B cell (primary cell): ENCODE measurements around the gene CD226. TPM values are rescaled to one million over a fixed set of nuclear protein-coding genes. Genes with fewer than 3 reads are reported as not detected.

ENCODE experiments used
- ATAC-seq: fragments of 200-7000 bp; cut with Tn5 transposase; one replicate; pipeline ENCODE4 v1.10.0; 2021; ENCODE audit warnings: low read depth, mild to moderate bottlenecking, moderate number of reproducible peaks, moderate library complexity
- CTCF ChIA-PET: fragments of 350-600 bp; sonication (Branson Sonifier 250); formaldehyde crosslinking; loops from one replicate; lab custom pipeline; 2021; ENCODE audit warnings: antibody characterized with exemption, inconsistent platforms; lab: Charles Lee
- POLR2A ChIA-PET: fragments of 350-600 bp; sonication (Branson Sonifier 250); formaldehyde crosslinking; loops from one replicate; lab custom pipeline; 2021; ENCODE audit warnings: antibody characterized with exemption; lab: Charles Lee
- DNase-seq: peaks from one replicate; pipeline ENCODE4 v3.0.0; 2013
- H2AFZ ChIP-seq: 2 replicates; pipeline ENCODE4 v1.6.1; 2012; ENCODE audit warnings: mild to moderate bottlenecking, low read depth, low read length; ENCODE audit not compliant: insufficient read depth, poor library complexity, severe bottlenecking
- H3K27ac ChIP-seq, 2 donors: 1 replicate in 1 of 2; 2 replicates in 1 of 2; pipeline ENCODE4 v1.5.1; 2012 to 2013; ENCODE audit warnings: low read length in 2 of 2, mild to moderate bottlenecking in 2 of 2, moderate library complexity in 1 of 2
- H3K27me3 ChIP-seq, 4 experiments: fragments of 200-600 bp in 1 of 4; sonication (generic) in 1 of 4; replicated peaks in 1 of 4; 1 replicate in 2 of 4; 2 replicates in 2 of 4; pipeline versions ENCODE4 v1.6.1 to v1.7.0; 2013 to 2016; ENCODE audit warnings: low read length in 3 of 4, mild to moderate bottlenecking in 2 of 4, mixed read lengths in 1 of 4, moderate library complexity in 1 of 4; ENCODE audit not compliant: insufficient read depth in 4 of 4, control insufficient read depth in 3 of 4; ENCODE audit errors: control extremely low read depth in 1 of 4
- H3K36me3 ChIP-seq, 2 experiments: replicated peaks in 1 of 2; 1 replicate in 1 of 2; 2 replicates in 1 of 2; pipeline versions ENCODE4 v1.6.1 to v1.7.1; 2013; ENCODE audit warnings: low read length in 1 of 2; ENCODE audit not compliant: insufficient read depth in 2 of 2, control insufficient read depth in 1 of 2; ENCODE audit errors: control extremely low read depth in 1 of 2, extremely low read depth in 1 of 2
- H3K4me1 ChIP-seq, 2 donors: fragments of 200-600 bp in 1 of 2; sonication (generic) in 1 of 2; 1 replicate in 1 of 2; 2 replicates in 1 of 2; pipeline versions ENCODE4 v1.5.1 to v1.6.1; 2013 to 2017; ENCODE audit warnings: low read length in 2 of 2; ENCODE audit not compliant: control insufficient read depth in 2 of 2, insufficient read depth in 2 of 2
- H3K4me2 ChIP-seq: replicated peaks from 2 replicates; pipeline ENCODE3; 2012; ENCODE audit warnings: mild to moderate bottlenecking, low read depth, low read length; ENCODE audit not compliant: poor library complexity, severe bottlenecking
- H3K4me3 ChIP-seq, 5 experiments: fragments of 200-600 bp in 1 of 5; sonication (generic) in 1 of 5; 1 replicate in 3 of 5; 2 replicates in 2 of 5; pipeline versions ENCODE4 v1.5.1 to v1.7.0; 2011 to 2016; ENCODE audit warnings: low read length in 4 of 5, mild to moderate bottlenecking in 4 of 5, low read depth in 2 of 5, control low read depth in 1 of 5, moderate library complexity in 1 of 5; ENCODE audit not compliant: insufficient read depth in 1 of 5; ENCODE audit errors: control extremely low read depth in 1 of 5, extremely low read depth in 1 of 5
- H3K79me2 ChIP-seq: fragments of 200-600 bp; sonication (generic); one replicate; pipeline ENCODE4 v1.6.0; 2016; ENCODE audit warnings: low read length; ENCODE audit not compliant: control insufficient read depth, insufficient read depth
- H3K9ac ChIP-seq: fragments of 200-600 bp; sonication (generic); 2 replicates; pipeline ENCODE4 v1.6.1; 2017; ENCODE audit warnings: mild to moderate bottlenecking, low read length, moderate library complexity
- H3K9me3 ChIP-seq, 3 donors: one replicate each; pipeline versions ENCODE4 v1.6.1 to v1.7.1; 2013; ENCODE audit warnings: low read length in 2 of 3; ENCODE audit not compliant: control insufficient read depth in 2 of 3, insufficient read depth in 1 of 3; ENCODE audit errors: control extremely low read depth in 1 of 3
- H4K20me1 ChIP-seq: 2 replicates; pipeline ENCODE4 v1.6.0; 2012; ENCODE audit warnings: mild to moderate bottlenecking, low read length; ENCODE audit not compliant: insufficient read depth, control insufficient read depth, poor library complexity, severe bottlenecking
- H3K27ac Mint-ChIP-seq: one replicate; pipeline ENCODE4 v1.8.0; 2021; ENCODE audit warnings: mixed read lengths
- H3K27me3 Mint-ChIP-seq: one replicate; pipeline ENCODE4 v1.8.0; 2021; ENCODE audit warnings: mixed read lengths
- H3K4me1 Mint-ChIP-seq: one replicate; pipeline ENCODE4 v1.8.0; 2021; ENCODE audit warnings: mixed read lengths
- H3K4me3 Mint-ChIP-seq: one replicate; pipeline ENCODE4 v1.8.0; 2021; ENCODE audit warnings: mixed read lengths
- H3K9me3 Mint-ChIP-seq: one replicate; pipeline ENCODE4 v1.8.0; 2022; ENCODE audit warnings: mixed read lengths; ENCODE audit not compliant: insufficient read depth
- EZH2 ChIP-seq: IDR thresholded peaks from 2 replicates; pipeline ENCODE4 v1.6.1; 2012; ENCODE audit warnings: borderline replicate concordance, low read depth, mild to moderate bottlenecking, moderate library complexity, low read length; ENCODE audit not compliant: insufficient read depth, poor library complexity, severe bottlenecking
- WGBS: methylation state at CpG from one replicate; pipeline ENCODE4 v1.1.5; 2013; ENCODE audit warnings: missing lambda C conversion rate; ENCODE audit not compliant: insufficient coverage; 5-methylcytosine and 5-hydroxymethylcytosine counted together
- intact Hi-C: fragments of 100-400 bp; cut with micrococcal nuclease; formaldehyde crosslinking; loops from one replicate; pipeline ENCODE4 v1.10.0; 2022
- polyA plus RNA-seq: library from polyadenylated mRNA; depleted of rRNA; stranded (reverse); fragments of >200 nt; gene quantifications from 2 replicates; pipeline ENCODE4 v1.2.3, GENCODE V29; 2012
- total RNA-seq, 2 donors: library from RNA; stranded (reverse); fragments of 120-200 nt in 1 of 2; gene quantifications; 1 replicate in 1 of 2; 2 replicates in 1 of 2; pipeline versions ENCODE4 v1.2.3 to v1.2.4, GENCODE V29; 2013 to 2022
- TF ChIP-seq, protein P1 (sequence below): fragments of 200-600 bp; IDR thresholded peaks from one replicate; pipeline ENCODE4 v1.8.0; 2022; ENCODE audit warnings: antibody characterized with exemption, mild to moderate bottlenecking

CD226 gene
- total and polyA plus RNA-seq, 2 donors (not counting 1 experiment from before 2014, with no cell fraction given), result 0.78 to 2.6 TPM

DNA sequence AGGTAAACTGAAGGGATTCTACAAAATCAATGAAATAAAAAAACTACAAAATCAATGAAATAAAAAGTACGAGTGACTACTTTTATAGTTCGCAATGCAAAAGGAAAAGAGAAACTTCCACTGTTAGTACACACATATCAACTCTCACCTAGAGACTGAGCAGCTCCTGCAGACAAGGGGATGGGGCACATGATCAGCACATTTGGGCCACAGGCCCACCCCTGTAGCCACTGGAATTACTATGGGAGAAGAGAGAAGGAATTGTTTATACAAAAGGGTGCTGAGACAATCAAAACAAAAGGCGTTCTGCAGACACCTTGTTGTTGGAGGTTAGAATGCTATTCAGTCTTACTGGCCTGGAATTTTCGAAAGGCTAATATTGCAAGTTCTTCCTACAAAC lies 34.7 kb upstream of the CD226 start:
- Mint-ChIP-seq H3K9me3 (peaks cover 4% of the 10 kb centered on the region), H3K4me3 (no peak overlapping the region), H3K4me1 (peaks cover 3% of the 10 kb centered on the region), H3K27me3 (no peaks in the 10 kb centered on the region), H3K27ac (no peak overlapping the region)
- no peaks in the 10 kb centered on the region for H3K79me2 ChIP-seq
- H3K9me3 ChIP-seq, result peaks cover 0 to 9% (median 4%) of the 10 kb centered on the region in 3 donors
- intact Hi-C loops, result no loop called here
- ChIA-PET CTCF (no interaction called here), POLR2A (no interaction called here)
- H4K20me1 ChIP-seq, result no peaks in the 10 kb centered on the region
- H3K9ac ChIP-seq, result no peak overlapping the region
- TF ChIP-seq, protein P1, sequence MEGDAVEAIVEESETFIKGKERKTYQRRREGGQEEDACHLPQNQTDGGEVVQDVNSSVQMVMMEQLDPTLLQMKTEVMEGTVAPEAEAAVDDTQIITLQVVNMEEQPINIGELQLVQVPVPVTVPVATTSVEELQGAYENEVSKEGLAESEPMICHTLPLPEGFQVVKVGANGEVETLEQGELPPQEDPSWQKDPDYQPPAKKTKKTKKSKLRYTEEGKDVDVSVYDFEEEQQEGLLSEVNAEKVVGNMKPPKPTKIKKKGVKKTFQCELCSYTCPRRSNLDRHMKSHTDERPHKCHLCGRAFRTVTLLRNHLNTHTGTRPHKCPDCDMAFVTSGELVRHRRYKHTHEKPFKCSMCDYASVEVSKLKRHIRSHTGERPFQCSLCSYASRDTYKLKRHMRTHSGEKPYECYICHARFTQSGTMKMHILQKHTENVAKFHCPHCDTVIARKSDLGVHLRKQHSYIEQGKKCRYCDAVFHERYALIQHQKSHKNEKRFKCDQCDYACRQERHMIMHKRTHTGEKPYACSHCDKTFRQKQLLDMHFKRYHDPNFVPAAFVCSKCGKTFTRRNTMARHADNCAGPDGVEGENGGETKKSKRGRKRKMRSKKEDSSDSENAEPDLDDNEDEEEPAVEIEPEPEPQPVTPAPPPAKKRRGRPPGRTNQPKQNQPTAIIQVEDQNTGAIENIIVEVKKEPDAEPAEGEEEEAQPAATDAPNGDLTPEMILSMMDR, result no peak
- TF ChIP-seq EZH2, result no peak
- no peak overlapping the region for H3K4me3 ChIP-seq
- no peak overlapping the region for H3K27ac ChIP-seq
- H3K36me3 ChIP-seq, result peaks cover 0 to 2% of the 10 kb centered on the region in 2 experiments
- no peaks in the 10 kb centered on the region for H3K27me3 ChIP-seq
- no peak for ATAC-seq
- 100% methylated on average over 2 of the region's 4 CpGs for WGBS
- H3K4me2 ChIP-seq, result no peak overlapping the region
- no peaks in the 10 kb centered on the region for H3K4me1 ChIP-seq
- H2AFZ ChIP-seq, result no peak overlapping the region
- DNase-seq, result no peak

DNA sequence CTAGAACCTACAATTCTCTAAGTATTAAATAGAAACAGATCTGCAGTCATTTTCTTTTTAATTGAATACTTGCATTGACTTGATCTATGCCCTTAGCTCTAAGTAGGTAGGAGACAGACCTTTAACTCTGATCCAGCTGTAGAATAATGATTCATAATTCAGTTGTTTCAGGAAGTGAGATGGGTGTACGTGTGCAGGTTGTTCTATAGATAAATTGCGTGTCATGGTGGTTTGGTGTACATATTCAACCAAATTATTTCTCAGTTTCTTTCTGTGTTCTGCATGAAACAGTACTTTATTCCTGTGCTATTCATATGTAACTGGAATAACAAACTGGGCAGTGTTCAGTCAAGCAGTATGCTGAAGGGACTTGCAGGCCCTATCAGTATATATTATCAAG lies 34.3 kb upstream of the CD226 start:
- peaks cover 0 to 2% of the 10 kb centered on the region in 2 experiments for H3K36me3 ChIP-seq
- ATAC-seq, result no peak
- no peaks in the 10 kb centered on the region for H3K27me3 ChIP-seq
- H3K4me3 ChIP-seq, result no peak overlapping the region
- intact Hi-C loops, result no loop called here
- DNase-seq, result no peak
- H3K9me3 ChIP-seq, result peaks cover 0 to 9% (median 0%) of the 10 kb centered on the region in 3 donors
- H3K4me1 ChIP-seq, result no peaks in the 10 kb centered on the region
- no peak overlapping the region for H3K27ac ChIP-seq
- no peak for TF ChIP-seq EZH2
- TF ChIP-seq, protein P1, result no peak
- Mint-ChIP-seq H3K27me3 (no peaks in the 10 kb centered on the region), H3K4me1 (peaks cover 3% of the 10 kb centered on the region), H3K27ac (no peak overlapping the region), H3K4me3 (no peak overlapping the region), H3K9me3 (peaks cover 6% of the 10 kb centered on the region)
- ChIA-PET POLR2A (no interaction called here), CTCF (no interaction called here)
- H3K9ac ChIP-seq, result no peak overlapping the region
- H4K20me1 ChIP-seq, result no peaks in the 10 kb centered on the region
- WGBS, result no CpG with 5 or more reads among the region's 2 CpGs
- no peaks in the 10 kb centered on the region for H3K79me2 ChIP-seq
- no peak overlapping the region for H3K4me2 ChIP-seq
- no peak overlapping the region for H2AFZ ChIP-seq
